ENCODE measurements around the gene TOM1L2. TPM values are rescaled to one million over a fixed set of nuclear protein-coding genes. Genes with fewer than 3 reads are reported as not detected.

The TOM1L2 gene
- total RNA-seq, 1 donor from 2014 or later = 88.6 TPM

- Histone ChIP-seq H3K4me1 (peaks cover 48% of the 10 kb centered on the region), H3K27ac (no peak overlapping the region), H3K27me3 (no peaks in the 10 kb centered on the region), H3K4me3 (no peak overlapping the region), H3K9me3 (no peaks in the 10 kb centered on the region), H3K36me3 (peaks cover 0 to 1% of the 10 kb centered on the region in 2 donors)
- intact Hi-C loops (cut with DNase I) = no loop called here
- no peak for DNase-seq (ENCODE audit: extremely low spot score in 2 of 2)
- TF ChIP-seq CTCF (IDR thresholded peaks at IDR 0.05) (no peak), POLR2A (IDR thresholded peaks at IDR 0.05) (no peak), POLR2AphosphoS5 (IDR thresholded peaks at IDR 0.05; ENCODE audit: insufficient read depth in 1 of 2, low read depth in 1 of 2) (no peak)
Observed at GRCh38 chr17:17933775-17934174, 38.4 kb downstream of the TOM1L2 start.

GRCh38 chr17:17931159-17931558 lies 41.0 kb downstream of the TOM1L2 start:
- H3K4me1 ChIP-seq = peaks cover 41% of the 10 kb centered on the region
- no peak for DNase-seq (ENCODE audit: extremely low spot score in 2 of 2)
- TF ChIP-seq CTCF (IDR thresholded peaks at IDR 0.05) = no peak
- no peak for TF ChIP-seq POLR2A (IDR thresholded peaks at IDR 0.05)
- no peak for TF ChIP-seq POLR2AphosphoS5 (IDR thresholded peaks at IDR 0.05; ENCODE audit: insufficient read depth in 1 of 2, low read depth in 1 of 2)
- H3K36me3 ChIP-seq = peaks cover 0 to 4% of the 10 kb centered on the region in 2 donors
- no peak overlapping the region for H3K27ac ChIP-seq
- intact Hi-C loops (cut with DNase I) = no loop called here
- no peaks in the 10 kb centered on the region for H3K9me3 ChIP-seq
- no peaks in the 10 kb centered on the region for H3K27me3 ChIP-seq
- H3K4me3 ChIP-seq = no peak overlapping the region

- TF ChIP-seq CTCF (IDR thresholded peaks at IDR 0.05) (no peak), POLR2AphosphoS5 (IDR thresholded peaks at IDR 0.05; ENCODE audit: insufficient read depth in 1 of 2, low read depth in 1 of 2) (no peak), POLR2A (IDR thresholded peaks at IDR 0.05) (no peak)
- intact Hi-C loops (cut with DNase I) = no loop called here
- Histone ChIP-seq H3K4me3 (no peak overlapping the region), H3K4me1 (peaks cover 36% of the 10 kb centered on the region), H3K9me3 (no peaks in the 10 kb centered on the region), H3K27me3 (no peaks in the 10 kb centered on the region), H3K27ac (no peak overlapping the region), H3K36me3 (peaks cover 0 to 4% of the 10 kb centered on the region in 2 donors)
- DNase-seq (ENCODE audit: extremely low spot score in 2 of 2) = no peak
Observed at GRCh38 chr17:17930674-17931073, 41.5 kb downstream of the TOM1L2 start.

- Histone ChIP-seq H3K9me3 (no peaks in the 10 kb centered on the region), H3K27ac (no peak overlapping the region), H3K4me1 (peaks cover 28% of the 10 kb centered on the region), H3K4me3 (no peak overlapping the region), H3K36me3 (peaks cover 0 to 4% of the 10 kb centered on the region in 2 donors), H3K27me3 (no peaks in the 10 kb centered on the region)
- intact Hi-C loops (cut with DNase I) = loop anchor here (10.0 kb wide), 1 partner anchor 115 kb away; no protein-coding TSS in a partner anchor
- DNase-seq (ENCODE audit: extremely low spot score in 2 of 2) = no peak
- TF ChIP-seq POLR2A (IDR thresholded peaks at IDR 0.05) (no peak), POLR2AphosphoS5 (IDR thresholded peaks at IDR 0.05; ENCODE audit: insufficient read depth in 1 of 2, low read depth in 1 of 2) (no peak), CTCF (IDR thresholded peaks at IDR 0.05) (no peak)
Observed at GRCh38 chr17:17929655-17930380, 42.4 kb downstream of the TOM1L2 start.
